Fibroblast of the conjunctiva (primary cell): ENCODE data around the gene SURF1.
A peak's percentile ranks its signal among the peaks of the same experiment; 100 is the strongest.

ENCODE experiments used
- DNase-seq: peaks from one replicate; pipeline ENCODE4 v3.0.0-alpha.2; 2010; ENCODE audit warnings: low read depth

The SURF1 gene

GRCh38 chr9:133361507-133362092 is 5.3 kb upstream of the SURF1 start:
- DNase-seq, result no peak

- DNase-seq, result no peak
Observed at GRCh38 chr9:133360400-133361393, 4.4 kb upstream of the SURF1 start.

- DNase-seq, result no peak
Observed at GRCh38 chr9:133359399-133360175, 3.3 kb upstream of the SURF1 start.

GRCh38 chr9:133357656-133358055 is 1.4 kb upstream of the SURF1 start:
- no peak for DNase-seq

GRCh38 chr9:133355881-133356357 is 368 bp downstream of the SURF1 start:
- DNase-seq, result no peak

- no peak for DNase-seq
Observed at GRCh38 chr9:133354766-133355165, 1.5 kb downstream of the SURF1 start.

- no peak for DNase-seq
Observed at GRCh38 chr9:133353548-133353947, 2.7 kb downstream of the SURF1 start.

GRCh38 chr9:133352635-133353340 is 3.5 kb downstream of the SURF1 start:
- no peak for DNase-seq

GRCh38 chr9:133351908-133352634 is 4.2 kb downstream of the SURF1 start:
- DNase-seq, result peak; percentile 39

GRCh38 chr9:133351526-133351907 is 4.8 kb downstream of the SURF1 start:
- peak; percentile 31 for DNase-seq

- no peak for DNase-seq
Observed at GRCh38 chr9:133349965-133350616, 6.2 kb downstream of the SURF1 start.

GRCh38 chr9:133348718-133349573 is 7.3 kb downstream of the SURF1 start:
- no peak for DNase-seq

- DNase-seq, result peak; percentile 91
Observed at GRCh38 chr9:133347985-133348717, 8.1 kb downstream of the SURF1 start, which contains the start of the genes MED22 and RPL7A. Gene MED22, minus strand, starts transcription at chr9:133348131. Its CDS starts 1,469 bp downstream, at chr9:133346662. Gene RPL7A, plus strand, starts transcription at chr9:133348218. Its CDS starts 26 bp downstream, at chr9:133348244.

- no peak for DNase-seq
Observed at GRCh38 chr9:133347515-133347984, 8.7 kb downstream of the SURF1 start.

GRCh38 chr9:133346021-133346785 is 10.1 kb downstream of the SURF1 start:
- no peak for DNase-seq

- DNase-seq, result no peak
Observed at GRCh38 chr9:133345596-133345995, 10.7 kb downstream of the SURF1 start.

- no peak for DNase-seq
Observed at GRCh38 chr9:133344979-133345378, 11.3 kb downstream of the SURF1 start.

- no peak for DNase-seq
Observed at GRCh38 chr9:133344071-133344470, 12.2 kb downstream of the SURF1 start.
